ENCODE data around the gene POU5F2.

Gene POU5F2

GRCh38 chr5:93741136-93741811, at the start of gene POU5F2:
Gene POU5F2 (minus strand): TSS chr5:93741600. CDS start chr5:93741563, 37 bp downstream.
- DNase-seq, result no peak

GRCh38 chr5:93790401-93790800, 49.0 kb upstream of the POU5F2 start:
- no peak for DNase-seq

GRCh38 chr5:93789173-93790067, 48.0 kb upstream of the POU5F2 start:
- DNase-seq, result no peak

GRCh38 chr5:93787598-93787997, 46.2 kb upstream of the POU5F2 start:
- DNase-seq, result no peak

DNA sequence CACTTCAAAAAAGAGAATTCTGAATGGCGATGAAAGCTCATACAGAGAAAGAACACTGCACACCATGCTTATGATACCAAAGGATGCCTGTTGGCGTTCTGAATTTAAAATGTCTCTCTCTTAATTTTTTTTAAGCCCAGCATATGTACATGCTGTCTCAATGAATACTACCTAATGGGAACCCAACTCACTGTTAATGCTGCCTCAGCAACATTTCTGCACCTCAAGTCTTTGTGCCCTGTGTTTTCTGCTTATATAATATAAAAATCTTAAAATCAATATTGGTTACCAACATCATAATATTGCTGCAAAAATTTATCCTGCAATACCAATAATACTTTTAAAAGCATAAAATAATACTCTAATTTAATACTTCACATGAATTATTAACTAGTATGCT, 44.1 kb upstream of the POU5F2 start:
- DNase-seq, result no peak

GRCh38 chr5:93782978-93783377, 41.6 kb upstream of the POU5F2 start:
- no peak for DNase-seq

GRCh38 chr5:93777620-93778019, 36.2 kb upstream of the POU5F2 start:
- no peak for DNase-seq

- no peak for DNase-seq
These were observed 15.0 kb upstream of the POU5F2 start for GRCh38 chr5:93756372-93756771.

- DNase-seq, result no peak
These were observed 14.3 kb upstream of the POU5F2 start for GRCh38 chr5:93755716-93756115.

DNA sequence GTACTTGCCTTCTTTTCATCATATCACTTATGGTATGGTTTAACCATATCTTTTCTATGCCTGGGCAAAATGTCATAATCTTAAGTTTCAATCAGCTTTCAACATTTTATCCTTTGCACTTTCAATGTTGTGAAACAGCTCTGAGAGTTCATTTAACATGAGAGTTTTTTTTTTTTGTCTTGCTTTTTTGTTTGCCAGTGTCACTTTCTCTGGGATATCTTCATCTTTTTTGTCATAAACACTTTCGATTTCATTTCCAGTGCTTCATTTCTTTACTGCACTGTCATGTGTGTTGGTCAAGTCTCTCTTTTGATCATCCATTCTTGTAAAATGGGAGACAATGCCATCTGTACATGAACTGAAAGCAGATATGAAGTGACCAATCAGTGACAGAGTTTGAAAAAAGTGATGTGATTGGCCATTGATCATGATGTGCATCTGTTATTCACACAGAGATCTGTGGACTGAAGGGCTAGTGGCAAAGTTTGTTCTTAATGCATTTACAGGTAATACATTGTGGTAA, 7.5 kb upstream of the POU5F2 start:
- DNase-seq, result no peak

GRCh38 chr5:93746406-93747056, 5.1 kb upstream of the POU5F2 start:
- no peak for DNase-seq

- DNase-seq, result no peak
These were observed 5.1 kb downstream of the POU5F2 start for GRCh38 chr5:93736284-93736683.

GRCh38 chr5:93735378-93735777, 6.0 kb downstream of the POU5F2 start:
- DNase-seq, result no peak

GRCh38 chr5:93731987-93732386, 9.4 kb downstream of the POU5F2 start:
- no peak for DNase-seq

GRCh38 chr5:93726595-93726994, 14.8 kb downstream of the POU5F2 start:
- DNase-seq, result no peak

DNA sequence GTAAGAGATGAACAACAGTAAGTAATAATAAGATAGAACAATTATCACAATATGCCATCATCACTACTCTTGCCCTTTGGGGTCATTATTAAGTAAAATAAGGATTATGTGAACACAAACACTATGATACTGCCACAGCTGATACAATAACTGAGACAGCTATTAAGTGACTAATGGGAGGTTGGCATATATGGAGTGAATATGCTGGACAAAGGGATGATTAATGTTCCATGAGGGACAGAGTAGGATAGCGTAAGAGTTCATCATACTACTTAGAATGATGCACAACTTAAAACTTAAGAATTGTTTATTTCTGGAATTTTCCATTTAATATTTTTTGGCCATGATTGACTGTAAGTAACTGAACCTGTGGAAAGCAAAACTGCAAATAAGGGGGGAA, 16.6 kb downstream of the POU5F2 start:
- no peak for DNase-seq

DNA sequence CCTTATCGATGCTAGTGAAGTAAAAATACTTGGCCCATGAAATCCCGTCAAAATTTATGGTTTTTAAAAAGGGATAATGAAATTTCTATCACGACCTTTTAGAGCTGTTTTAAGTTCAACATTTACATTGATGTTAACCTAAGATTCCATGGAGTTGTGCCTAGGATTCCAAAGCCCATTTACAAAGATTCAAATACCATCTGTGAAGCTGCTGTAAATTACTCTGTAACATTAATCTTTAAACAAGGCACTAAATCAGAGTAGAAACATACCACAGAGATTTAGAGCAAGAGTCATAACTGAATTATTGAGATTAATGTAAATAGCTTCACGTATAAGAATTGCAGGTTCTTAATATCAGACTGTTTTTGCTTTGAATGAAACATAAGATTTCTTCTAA, 17.7 kb downstream of the POU5F2 start:
- DNase-seq, result no peak

DNA sequence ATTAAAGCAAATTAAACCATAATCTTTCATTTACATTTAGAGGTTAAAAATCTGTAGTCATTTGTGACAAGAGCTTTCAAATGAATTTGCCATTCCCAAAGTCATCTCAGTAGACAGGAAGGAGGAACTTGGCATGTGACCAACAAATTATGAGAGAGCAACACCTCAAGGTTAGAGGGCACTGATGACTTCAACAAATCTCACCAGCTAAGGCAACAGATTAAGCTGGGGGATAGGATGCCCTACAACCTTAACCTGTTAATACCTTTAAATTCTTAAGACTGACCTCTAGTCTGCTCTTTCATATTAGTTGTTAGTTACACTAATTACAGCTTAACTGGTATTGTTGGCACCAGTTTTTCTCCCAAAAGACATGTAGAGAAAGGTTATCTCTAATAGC, 18.4 kb downstream of the POU5F2 start:
- DNase-seq, result no peak

GRCh38 chr5:93722588-93722987, 18.8 kb downstream of the POU5F2 start:
- DNase-seq, result no peak

GRCh38 chr5:93721511-93721910, 19.9 kb downstream of the POU5F2 start:
- DNase-seq, result no peak

- DNase-seq, result no peak
These were observed 20.3 kb downstream of the POU5F2 start for GRCh38 chr5:93721071-93721470.

- no peak for DNase-seq
These were observed 24.2 kb downstream of the POU5F2 start for GRCh38 chr5:93717162-93717561.

DNA sequence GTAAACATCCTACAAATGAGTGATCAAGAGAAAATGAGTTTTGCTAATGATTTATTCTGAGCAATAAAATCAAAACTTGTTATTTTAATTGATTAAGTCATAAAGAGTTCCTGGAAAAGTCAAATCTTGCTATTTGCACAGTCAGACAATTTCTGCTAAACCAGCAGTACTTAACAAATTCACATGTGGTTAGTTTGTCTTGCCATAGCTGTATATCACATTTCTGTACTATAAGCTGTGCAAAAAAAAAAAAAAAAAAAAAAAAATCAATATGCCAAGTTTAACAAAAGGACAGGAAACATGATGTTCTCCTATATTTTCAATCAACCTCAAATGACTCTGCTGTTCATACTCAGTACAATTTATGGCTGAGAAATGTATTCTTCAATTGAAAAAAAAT, 24.9 kb downstream of the POU5F2 start:
- no peak for DNase-seq

GRCh38 chr5:93715761-93716160, 25.6 kb downstream of the POU5F2 start:
- no peak for DNase-seq
